ENCODE results near the gene CPLX4.
"Not testable (repeated sequence)": the region's sequence is repeated elsewhere in the genome, so short reads cannot be mapped to it uniquely, and the experiment has no call there.

The CPLX4 gene

DNA sequence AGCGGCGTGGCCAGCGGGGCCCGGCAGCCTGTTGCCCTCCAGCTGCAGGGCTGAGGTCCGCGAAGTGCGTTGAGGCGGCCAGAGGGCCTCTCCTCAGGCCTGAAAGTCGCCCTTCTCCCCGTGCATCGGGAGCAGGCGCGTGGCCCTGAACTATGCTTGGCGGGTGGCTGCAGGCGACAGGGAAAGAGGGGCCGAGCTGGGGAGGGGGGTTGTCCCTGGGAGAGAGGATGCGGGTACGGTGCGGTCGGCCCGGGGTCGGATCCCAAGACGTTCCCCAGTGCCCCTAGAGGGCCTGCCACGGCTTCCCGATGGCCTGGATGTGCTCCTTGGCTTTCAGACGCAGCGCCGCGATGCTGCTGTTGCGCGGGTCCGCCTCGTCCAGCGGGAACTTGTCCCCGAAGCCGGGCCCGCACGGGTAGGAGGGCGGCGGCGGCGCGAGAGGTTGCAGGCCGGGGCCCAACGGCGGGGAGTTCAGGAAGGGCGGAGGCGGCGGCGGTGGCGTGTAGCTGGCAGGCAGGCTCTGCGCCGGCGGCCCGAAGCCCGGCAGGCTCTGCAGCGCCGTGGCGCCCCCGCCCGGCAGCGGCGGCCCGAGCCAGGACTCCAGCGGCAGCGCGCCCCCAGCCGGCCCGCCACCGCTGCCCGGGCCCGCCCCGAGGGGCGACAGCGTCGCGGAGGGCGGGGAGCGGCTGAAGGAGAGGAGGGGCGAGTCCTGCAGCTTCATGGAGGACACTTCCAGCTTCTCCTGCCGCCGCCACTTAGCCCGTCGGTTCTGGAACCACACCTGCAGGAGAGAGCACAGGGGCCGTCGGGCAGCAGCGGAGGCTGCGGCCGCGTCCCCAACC, 49.5 kb downstream of the CPLX4 start:
- peak in 1 of 2 donors; percentile 8 for DNase-seq

DNA sequence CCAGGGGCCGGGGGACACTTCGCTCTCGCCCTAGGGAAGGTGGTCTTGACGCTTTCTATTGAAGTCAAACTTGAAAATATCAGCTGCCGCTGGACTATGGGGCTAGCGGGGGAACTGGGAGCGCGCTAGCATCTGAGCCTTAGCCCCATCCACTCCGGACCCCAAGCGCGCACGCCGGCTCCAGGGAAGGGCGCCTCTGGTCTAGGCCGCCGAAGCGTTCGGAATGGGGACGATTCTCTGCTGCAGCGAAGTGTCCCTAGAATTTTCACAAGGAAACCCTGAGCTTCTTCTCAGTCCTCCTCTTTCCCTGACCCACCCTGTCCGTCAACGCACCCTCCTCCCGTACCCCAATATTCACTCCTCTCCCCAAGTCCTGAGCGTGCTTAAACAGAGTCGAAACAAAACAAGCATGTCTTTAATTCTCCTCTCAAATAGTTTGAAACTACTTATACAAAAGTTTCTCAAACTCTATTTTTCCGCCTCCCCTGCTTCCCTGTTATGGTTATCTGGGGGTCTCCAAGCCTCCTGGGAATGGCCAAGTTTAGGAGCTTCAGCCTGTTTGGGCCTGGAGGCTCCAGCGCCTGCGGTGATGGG, 50.2 kb downstream of the CPLX4 start:
- DNase-seq: no peak

DNA sequence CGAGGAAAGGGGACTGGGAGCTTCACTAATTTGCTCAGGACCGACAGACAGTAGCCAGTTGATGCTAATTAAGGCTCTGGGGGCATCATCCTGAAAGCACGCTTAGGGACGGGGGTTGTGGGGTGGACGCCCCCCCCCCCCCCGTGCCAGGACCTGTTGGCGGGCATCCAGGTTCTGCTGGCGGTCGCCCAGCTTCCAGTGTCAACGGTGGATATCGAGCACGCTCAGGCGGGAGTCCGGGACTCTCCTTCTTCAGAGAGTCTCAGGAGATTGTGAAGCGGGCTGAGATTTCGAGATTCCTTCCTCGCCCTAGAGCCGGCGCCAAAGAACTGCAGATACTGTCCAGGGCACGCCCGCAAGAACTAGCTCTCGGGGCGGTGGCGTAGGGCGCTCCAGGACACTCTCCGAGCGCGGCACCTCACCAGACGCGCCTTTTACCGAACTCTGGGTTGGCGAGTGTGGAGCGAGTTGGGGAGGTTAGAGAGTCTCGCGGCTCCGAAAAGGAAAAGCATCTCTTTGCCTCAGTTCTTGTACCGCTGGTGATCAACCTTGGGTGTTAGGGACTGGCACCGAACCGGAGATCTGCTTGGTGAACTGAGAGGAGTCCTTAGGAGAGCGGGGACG, 50.8 kb downstream of the CPLX4 start:
- DNase-seq: no peak

DNA sequence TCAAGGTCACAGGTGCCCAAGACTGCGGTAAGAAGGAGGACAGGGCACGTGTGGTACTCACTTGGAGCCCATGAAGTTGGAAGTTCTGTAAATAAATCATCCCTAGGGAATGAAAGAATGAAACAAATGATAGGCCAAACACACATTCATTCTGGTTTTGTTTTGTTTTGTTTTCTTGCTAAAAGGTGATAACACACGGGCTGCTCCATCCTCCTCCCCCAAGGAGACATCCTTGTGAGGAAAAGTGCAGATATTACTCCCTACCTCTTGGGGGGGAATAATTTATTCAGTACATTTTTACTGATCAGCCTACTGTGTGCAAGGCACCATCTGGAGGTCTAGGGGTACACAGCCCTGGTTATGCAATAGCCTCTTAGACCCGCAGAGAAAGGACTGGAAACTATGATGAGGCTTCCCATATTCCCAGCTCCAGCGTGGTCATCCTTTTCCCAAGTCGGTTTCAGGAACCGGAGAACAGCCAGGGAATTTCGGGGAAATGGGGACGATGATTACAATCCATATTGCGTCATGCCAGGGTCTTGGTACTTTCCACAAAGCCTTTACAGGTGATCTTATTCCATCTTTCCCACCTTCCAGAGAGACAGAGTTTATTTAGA, 51.5 kb downstream of the CPLX4 start:
- no peak for DNase-seq

DNA sequence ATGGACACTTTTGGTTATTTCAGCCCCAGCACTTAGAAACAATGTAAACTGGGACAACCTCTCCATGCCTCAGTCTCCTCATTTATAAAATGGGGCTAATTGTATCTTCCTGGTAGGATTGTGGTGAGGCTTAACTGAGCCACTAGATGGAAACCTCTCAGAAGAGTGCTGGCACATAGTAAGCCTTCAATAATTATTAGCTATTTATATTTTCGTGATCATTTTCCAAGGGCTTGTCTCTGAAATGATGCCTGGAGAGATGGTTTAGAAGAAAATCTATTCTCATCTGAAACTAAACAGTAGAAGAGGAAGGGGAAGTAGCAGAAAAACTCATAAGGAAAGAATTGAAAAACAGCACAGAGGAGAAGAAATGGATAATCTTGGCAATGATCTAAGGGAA, 52.0 kb downstream of the CPLX4 start:
- no peak for DNase-seq

DNA sequence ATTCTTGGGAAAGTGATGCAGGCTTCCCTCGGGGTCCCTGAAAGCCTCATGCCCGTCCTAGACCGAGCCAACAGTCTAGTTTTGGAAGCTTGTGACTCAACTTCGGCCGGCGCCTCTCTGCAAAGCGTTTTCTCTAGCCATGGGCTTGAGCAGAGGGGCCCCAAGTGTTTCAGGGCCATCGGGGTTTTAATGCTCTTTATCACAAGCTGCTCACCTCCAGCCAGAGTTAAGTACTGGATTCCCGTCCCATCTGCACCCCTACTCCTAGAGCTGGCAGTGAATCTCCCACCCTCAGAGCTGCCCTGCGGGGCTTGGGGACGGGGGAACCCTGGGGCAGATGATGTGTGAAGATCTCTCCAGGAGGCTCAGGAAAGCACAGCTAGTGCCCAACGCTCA, 52.5 kb downstream of the CPLX4 start:
- DNase-seq: no peak

DNA sequence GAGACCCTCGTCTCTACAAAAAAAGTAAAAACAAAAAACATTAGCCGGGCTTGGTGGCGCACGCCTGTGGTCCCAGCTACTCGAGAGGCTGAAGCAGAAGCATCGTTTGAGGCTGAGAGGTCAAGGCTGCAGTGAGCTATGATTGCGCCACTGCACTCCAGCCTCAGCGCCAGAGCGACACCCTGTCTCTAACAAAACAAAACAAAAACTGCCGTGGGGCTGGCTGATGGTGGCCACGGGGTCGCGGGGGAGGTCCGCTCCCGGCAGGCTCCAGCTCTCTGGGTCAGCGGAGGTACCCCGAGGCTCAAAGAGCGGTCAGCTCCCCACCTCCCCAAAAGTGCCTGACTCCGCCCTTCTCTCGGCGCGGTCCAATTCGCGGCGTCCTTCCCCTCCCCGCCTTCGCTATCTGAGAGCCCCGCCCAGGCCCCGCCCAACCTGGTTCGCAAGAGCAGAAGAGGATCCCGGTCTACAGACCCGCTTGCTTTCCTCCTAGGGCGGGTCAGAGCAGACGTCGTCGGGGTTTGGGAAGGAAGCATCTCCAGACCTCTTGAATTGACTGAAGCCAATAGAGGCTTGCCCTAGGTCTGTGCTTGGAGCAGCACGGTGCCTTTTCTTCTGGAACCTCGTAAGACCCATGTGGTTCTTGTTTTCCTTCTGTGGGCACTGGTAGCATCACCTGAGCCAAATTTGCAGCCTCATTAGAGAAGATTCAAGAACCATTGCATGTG, 53.0 kb downstream of the CPLX4 start:
- peak in 1 of 2 donors; percentile 9 for DNase-seq

DNA sequence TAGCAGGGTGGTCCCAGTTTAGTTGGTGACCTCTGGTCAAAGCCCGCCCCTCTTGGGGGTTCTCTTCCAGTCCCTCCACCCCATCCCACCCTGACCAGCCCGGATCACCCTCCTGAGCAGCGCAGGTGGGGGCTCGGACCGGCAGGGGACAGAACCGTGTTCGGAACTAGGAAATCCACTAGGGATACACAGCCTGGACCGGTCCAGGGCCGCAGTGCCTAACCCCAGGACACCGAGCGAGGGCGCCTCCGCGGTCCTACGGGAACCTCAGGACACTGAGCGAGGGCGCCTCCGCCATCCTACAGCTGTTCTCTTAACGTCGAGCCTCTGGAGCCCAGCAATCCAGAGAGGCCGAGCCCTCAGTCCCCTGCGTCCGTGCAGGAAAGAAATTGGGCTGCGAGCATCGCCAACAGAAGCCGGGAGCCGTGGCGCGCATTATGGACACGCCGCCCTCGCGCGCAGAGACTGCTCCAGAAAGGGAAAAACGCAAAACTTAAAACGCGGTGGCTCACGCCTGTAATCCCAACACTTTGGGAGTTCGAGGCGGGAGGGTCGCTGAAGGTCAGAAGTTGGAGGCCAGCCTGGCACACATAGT, 53.7 kb downstream of the CPLX4 start:
- no peak for DNase-seq

DNA sequence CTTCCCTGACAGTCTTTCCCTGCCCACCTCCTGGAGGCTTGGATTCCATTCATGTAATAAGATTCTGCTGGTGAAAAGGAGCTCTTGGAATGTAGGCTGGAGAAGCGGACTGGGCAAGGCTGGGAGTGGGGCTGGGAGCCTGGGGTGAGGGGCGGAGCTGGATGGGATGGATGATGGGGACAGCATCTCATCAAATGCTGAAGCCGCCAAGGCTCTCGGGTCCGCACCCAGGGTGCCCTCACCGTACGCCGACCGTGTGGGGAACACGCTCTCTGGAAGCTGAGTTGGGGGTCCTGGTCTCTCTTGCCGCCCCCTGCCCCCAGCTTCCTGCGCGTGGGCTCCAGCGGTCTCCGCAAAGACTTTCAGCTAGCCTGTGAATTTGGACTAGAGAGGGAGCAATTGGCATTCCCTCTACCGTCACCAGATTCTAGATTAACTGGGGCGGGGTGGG, 54.3 kb downstream of the CPLX4 start:
- no peak for DNase-seq

DNA sequence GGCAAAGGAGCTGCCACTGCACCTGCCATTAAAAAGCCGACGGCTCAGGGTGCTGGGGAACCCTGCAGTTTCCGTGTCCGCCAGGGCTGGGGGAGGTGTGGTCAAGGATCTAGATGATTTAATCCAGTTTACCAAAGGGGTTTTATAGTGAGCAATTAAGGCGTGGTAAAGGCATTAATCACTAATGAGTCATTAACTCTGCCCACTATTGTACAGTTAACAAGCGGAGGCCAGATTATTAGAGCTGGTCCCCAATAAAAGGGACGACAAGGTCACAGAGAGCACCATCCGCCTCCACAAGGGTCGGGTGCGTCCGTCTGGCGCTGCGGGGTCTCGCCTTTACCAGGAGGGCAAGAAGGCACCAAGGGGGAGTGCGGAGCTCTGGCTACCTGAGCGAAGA, 54.8 kb downstream of the CPLX4 start:
- no peak for DNase-seq

DNA sequence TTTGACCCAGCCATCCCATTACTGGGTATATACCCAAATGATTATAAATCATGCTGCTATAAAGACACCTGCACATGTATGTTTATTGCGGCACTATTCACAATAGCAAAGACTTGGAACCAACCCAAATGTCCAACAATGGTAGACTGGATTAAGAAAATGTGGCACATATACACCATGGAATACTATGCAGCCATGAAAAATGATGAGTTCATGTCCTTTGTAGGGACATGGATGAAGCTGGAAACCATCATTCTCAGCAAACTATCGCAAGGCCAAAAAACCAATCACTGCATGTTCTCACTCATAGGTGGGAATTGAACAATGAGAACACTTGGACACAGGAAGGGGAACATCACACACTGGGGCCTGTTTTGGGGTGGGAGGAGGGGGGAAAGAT, 56.2 kb downstream of the CPLX4 start:
- not testable (repeated sequence) for DNase-seq

DNA sequence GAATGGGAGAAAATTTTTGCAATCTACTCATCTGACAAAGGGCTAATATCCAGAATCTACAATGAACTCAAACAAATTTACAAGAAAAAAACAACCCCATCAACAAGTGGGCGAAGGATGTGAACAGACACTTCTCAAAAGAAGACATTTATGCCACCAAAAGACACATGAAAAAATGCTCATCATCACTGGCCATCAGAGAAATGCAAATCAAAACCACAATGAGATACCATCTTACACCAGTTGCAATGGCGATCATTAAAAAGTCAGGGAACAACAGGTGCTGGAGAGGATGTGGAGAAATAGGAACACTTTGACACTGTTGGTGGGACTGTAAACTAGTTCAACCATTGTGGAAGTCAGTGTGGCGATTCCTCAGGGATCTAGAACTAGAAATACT, 56.6 kb downstream of the CPLX4 start:
- not testable (repeated sequence) for DNase-seq

DNA sequence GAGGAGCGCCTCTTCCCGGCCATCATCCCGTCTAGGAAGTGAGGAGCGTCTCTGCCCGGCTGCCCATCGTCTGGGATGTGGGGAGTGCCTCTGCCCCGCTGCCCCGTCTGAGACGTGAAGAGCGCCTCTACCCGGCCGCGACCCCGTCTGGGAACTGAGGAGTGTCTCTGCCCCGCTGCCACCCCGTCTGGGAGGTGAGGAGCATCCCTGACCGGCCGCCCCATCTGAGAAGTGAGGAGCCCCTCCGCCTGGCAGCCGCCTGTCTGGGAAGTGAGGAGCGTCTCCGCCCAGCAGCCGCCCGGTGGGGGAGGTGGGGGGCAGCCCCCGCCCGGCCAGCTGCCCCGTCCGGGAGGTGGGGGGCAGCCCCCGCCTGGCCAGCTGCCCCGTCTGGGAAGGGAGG, 63.0 kb downstream of the CPLX4 start:
- not testable (repeated sequence) for DNase-seq

DNA sequence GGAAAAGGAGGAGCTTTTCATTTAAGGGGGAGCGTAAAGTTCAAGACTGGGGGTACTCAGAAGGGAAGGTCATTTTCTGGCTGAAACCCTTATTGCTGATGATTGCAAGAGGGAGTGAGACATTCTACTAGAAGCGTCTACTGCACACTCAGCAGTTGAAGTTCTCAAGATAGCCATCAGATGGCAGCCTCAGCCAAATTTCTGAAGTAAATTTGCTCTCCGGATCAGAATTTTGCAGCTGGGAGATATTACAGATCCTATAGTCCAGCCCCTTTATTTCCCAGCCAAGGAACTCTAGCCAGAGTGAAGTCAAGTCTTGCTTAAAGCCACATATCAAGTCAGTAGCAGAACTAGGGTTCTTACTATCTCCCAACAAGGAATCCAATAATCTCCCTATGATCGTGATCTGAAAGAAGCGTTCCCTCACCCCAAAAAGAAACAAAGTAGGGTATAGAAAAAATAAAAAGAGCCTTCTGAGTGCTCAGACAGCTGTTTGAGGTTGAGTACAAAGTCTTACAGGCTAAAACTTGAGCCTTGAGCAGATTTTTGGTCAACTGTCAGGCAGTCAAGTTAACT, 69.2 kb downstream of the CPLX4 start:
- DNase-seq: peak in 1 of 2 donors; percentile 8

DNA sequence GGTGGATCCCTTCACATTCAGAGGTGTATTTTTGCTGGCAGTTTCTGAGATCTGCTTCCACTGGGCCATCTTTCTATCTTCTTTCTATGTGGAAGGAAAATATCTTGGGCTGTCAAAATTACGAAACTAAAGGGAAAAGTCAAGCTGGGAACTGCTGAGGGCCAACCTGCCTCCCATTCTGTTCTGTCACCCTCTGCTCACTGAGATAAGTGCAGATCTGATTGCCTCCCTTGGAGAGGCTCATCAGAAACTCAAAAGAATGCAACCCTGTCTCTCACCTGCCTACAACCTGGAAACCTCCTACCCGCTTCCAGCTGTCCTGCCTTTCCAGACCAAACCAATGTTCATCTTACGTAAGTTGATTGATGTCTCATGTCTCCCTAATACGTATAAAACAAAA, 71.7 kb downstream of the CPLX4 start:
- DNase-seq: no peak
